Activated CD4-positive, alpha-beta T cell treated with anti-CD3 and anti-CD28 coated beads, Interleukin-2, amount 50 U/mL, for 1 hour (primary cell): Measurements from ENCODE around the gene COLEC11.

Experiments
- DNase-seq: peaks from one replicate; pipeline ENCODE4 v3.0.0-alpha.2; 2020

The COLEC11 gene

GRCh38 chr2:3679180-3679579, 84.3 kb downstream of the COLEC11 start:
- no peak for DNase-seq

- no peak for DNase-seq
Measured at GRCh38 chr2:3679616-3680393, 84.9 kb downstream of the COLEC11 start.

DNA sequence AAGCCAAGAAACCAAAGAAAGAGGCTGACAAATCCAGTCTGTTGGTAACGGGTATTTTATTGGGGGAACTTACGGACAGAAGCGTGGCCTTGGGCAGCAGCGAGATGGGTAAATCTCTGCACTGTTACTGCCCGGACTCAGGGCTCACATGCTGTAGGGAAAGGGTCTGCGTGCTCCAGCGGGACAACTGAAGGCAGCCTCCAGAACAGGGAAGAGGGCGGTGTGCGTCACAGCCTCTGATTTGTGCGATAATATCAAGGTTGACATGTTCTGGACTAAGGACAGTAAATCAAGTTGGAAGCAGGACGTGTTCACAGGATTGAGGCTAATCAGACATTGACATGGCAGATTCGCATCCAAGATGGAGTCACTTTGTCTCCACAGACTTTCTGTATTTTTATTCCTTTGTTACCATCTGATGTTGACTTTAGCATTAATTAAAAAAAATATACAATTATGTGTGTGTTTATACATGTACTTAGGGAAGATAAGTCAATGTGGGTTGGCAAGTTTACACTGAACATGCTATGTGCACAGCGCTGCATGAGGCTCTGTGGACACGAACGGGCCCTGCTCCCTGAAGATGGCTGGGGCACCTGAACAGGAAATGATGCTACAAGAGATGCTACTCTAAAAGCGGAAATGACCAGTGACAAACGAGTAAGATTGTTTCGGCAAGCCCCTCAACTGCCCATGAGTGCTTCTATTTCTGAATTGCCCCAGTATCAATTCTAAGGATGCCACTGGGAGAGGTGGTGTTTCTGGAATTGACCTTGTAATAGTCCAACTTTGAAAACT, 85.8 kb downstream of the COLEC11 start:
- DNase-seq: no peak

GRCh38 chr2:3681625-3682024, 86.7 kb downstream of the COLEC11 start:
- DNase-seq: no peak

DNA sequence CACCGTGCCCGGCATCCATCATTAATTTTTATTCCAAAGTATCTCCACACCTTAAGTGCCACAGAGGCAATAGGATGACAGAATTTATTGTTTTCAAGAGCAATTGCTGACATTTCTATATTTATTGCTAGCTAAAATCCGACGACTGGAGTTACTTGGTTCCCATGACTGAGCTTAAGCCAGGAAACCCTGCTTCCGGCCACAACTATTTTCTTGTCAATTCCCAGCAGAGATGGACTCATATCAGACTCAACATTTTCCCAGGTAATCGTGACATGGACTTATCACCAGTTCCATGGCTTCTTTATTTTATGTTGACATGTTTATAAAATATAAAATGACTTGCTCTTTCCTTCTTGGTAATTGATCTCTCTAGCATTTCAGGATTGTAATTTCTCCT, 87.9 kb downstream of the COLEC11 start:
- DNase-seq: no peak

DNA sequence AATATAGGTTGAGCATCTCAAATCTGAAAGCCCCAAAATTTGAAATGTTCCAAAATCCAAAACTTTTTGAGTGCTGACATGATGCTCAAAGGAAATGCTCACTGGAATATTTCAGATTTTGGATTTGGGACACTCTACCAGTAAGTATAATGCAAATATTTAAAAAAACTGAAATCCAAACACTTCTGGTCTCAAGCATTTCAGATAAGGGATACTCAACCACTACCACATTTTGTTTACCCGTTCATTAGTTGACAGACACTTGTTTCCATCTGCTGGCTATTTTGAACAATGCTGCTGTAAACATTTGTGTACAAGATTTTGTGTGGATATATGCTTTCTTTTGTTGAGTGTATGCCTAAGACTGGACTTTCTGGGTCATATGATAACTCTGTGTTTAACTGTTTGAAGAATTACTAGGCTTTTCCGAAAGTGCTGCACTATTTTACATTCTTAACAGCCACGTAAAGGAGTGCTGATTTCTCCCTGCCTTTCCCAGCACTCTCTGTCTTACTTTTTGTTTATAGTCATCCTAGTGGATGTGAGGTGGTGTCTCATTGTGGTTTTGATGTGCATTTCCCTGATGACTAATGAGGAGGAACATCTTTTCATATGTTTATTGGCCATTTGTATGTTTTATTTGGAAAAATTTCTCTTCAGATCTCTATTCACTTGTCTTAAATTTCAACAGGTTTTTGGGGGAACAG, 89.0 kb downstream of the COLEC11 start:
- no peak for DNase-seq

DNA sequence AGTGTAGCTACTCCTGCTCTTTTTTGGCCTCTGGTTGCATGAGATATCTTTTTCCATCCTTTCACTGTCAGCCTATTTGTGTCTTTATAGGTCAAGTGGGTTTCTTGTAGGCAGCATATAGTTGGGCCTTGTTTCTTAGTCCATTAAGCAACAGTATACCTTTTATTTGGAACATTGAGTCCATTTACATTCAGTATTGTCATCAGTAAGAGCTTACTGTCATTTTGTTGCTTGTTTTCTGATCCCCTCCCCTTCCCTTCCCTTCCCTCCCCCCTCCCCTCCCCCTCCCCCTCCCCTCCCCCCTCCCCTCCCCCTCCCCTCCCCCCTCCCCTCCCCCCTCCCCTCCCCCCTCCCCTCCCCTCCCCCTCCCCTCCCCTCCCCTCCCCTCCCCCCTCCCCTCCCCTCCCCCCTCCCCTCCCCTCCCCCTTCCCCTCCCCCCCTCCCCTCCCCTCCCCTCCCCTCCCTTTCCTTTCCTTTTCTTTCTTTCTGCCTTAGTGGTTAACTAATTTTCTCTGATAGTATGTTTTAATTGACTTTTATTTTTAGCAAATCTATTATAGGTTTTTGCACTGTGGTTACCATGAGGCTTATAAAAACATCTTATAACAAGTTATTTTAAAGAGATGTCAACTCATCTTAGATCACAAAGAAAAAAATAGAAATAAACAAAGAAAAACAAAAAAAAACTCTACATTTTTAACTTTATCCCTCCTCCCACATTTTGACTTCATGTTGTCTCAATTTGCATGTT, 95.3 kb downstream of the COLEC11 start:
- DNase-seq: no peak

DNA sequence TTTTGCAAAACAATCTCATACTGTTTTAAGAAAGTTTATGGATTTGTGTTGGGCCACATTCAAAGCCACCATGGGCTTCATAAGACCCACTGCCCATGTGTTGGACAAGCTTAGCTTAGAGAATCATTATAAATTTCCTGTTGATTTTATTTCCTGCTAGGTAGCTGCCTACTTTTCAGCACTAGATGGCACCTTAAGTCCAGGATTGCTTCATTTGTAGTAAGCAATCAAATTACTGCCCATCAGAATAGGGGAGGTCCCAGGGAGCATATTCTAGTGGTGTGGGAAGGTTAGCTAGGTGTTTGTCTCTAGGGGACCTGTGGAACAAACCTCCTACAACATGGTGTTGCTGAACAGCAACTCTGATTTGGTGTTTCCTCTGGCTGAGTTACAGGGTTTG, 97.5 kb downstream of the COLEC11 start:
- DNase-seq: no peak
